NB4 (cell line): ENCODE measurements around the gene FOXM1.

ENCODE experiments used
- DNase-seq: peaks from one replicate; pipeline ENCODE4 v3.0.0; 2010; ENCODE audit warnings: low read depth
- H3K4me3 ChIP-seq: one replicate; pipeline ENCODE4 v1.5.1; 2011; ENCODE audit warnings: mild to moderate bottlenecking, low read depth, low read length, moderate library complexity
- CTCF ChIP-seq: IDR thresholded peaks from one replicate; pipeline ENCODE4 v1.5.1; 2012; ENCODE audit warnings: low read depth, low read length
- MAX ChIP-seq: IDR thresholded peaks from 2 replicates; pipeline ENCODE4 v1.6.1; 2011; ENCODE audit warnings: low read depth, low read length
- MYC ChIP-seq: IDR thresholded peaks from 2 replicates; pipeline ENCODE4 v1.6.1; 2011; ENCODE audit warnings: low read depth, low read length
- POLR2A ChIP-seq: IDR thresholded peaks from 2 replicates; pipeline ENCODE4 v1.6.1; 2011; ENCODE audit warnings: mild to moderate bottlenecking; ENCODE audit not compliant: insufficient read length; ENCODE audit errors: extremely low read depth

Gene FOXM1

GRCh38 chr12:2836574-2836973 is 40.4 kb downstream of the FOXM1 start:
- no peak for DNase-seq
- H3K4me3 ChIP-seq = no peak overlapping the region
- TF ChIP-seq MYC (no peak), POLR2A (no peak), CTCF (no peak), MAX (no peak)

- TF ChIP-seq MYC (no peak), POLR2A (no peak), MAX (no peak), CTCF (no peak)
- H3K4me3 ChIP-seq = no peak overlapping the region
- no peak for DNase-seq
Observed at GRCh38 chr12:2835691-2836403, 41.1 kb downstream of the FOXM1 start.

GRCh38 chr12:2834581-2835491 is 42.1 kb downstream of the FOXM1 start, which contains the start of gene NRIP2:
Gene NRIP2 (minus strand): TSS chr12:2835035. CDS start chr12:2834983, 52 bp downstream.
- no peak for DNase-seq
- no peak for TF ChIP-seq CTCF
- TF ChIP-seq MAX = no peak
- TF ChIP-seq MYC = no peak
- no peak for TF ChIP-seq POLR2A
- H3K4me3 ChIP-seq = no peak within 1 kb of the TSS

- no peak for DNase-seq
- H3K4me3 ChIP-seq = no peak overlapping the region
- no peak for TF ChIP-seq MYC
- no peak for TF ChIP-seq CTCF
- TF ChIP-seq MAX = no peak
- TF ChIP-seq POLR2A = no peak
Observed at GRCh38 chr12:2833810-2834209, 43.2 kb downstream of the FOXM1 start.

- TF ChIP-seq CTCF (no peak), MYC (no peak), MAX (no peak), POLR2A (no peak)
- H3K4me3 ChIP-seq = no peak overlapping the region
- no peak for DNase-seq
Observed at GRCh38 chr12:2833327-2833726, 43.6 kb downstream of the FOXM1 start.
